Neural progenitor cell (in vitro differentiated cells): ENCODE results near the gene KCTD13.

Experiments used
- EZH2 ChIP-seq: fragments of 200-600 bp; sonication (generic); IDR thresholded peaks from 2 replicates; pipeline ENCODE4 v1.6.1; 2017; ENCODE audit warnings: antibody characterized with exemption, mild to moderate bottlenecking, moderate library complexity
- EZH2phosphoT487 ChIP-seq: fragments of 200-600 bp; sonication (generic); IDR thresholded peaks from 2 replicates; pipeline ENCODE4 v1.6.1; 2017; ENCODE audit warnings: antibody characterized with exemption
- TF ChIP-seq, protein P1 (sequence below): fragments of 200-600 bp; sonication (generic); IDR thresholded peaks from 2 replicates; pipeline ENCODE4 v1.5.1; 2017; ENCODE audit warnings: antibody characterized with exemption, mild to moderate bottlenecking

- TF ChIP-seq, protein P1, sequence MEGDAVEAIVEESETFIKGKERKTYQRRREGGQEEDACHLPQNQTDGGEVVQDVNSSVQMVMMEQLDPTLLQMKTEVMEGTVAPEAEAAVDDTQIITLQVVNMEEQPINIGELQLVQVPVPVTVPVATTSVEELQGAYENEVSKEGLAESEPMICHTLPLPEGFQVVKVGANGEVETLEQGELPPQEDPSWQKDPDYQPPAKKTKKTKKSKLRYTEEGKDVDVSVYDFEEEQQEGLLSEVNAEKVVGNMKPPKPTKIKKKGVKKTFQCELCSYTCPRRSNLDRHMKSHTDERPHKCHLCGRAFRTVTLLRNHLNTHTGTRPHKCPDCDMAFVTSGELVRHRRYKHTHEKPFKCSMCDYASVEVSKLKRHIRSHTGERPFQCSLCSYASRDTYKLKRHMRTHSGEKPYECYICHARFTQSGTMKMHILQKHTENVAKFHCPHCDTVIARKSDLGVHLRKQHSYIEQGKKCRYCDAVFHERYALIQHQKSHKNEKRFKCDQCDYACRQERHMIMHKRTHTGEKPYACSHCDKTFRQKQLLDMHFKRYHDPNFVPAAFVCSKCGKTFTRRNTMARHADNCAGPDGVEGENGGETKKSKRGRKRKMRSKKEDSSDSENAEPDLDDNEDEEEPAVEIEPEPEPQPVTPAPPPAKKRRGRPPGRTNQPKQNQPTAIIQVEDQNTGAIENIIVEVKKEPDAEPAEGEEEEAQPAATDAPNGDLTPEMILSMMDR, result no peak
- TF ChIP-seq EZH2 (no peak), EZH2phosphoT487 (no peak)
Measured at GRCh38 chr16:29912087-29912486, 13.9 kb downstream of the KCTD13 start.
